Measurements from ENCODE around the gene MRPL38. TPM values are rescaled to one million over a fixed set of nuclear protein-coding genes. Genes with fewer than 3 reads are reported as not detected.

MRPL38 gene
- total RNA-seq, 1 experiment from 2014 or later, result 127 TPM

DNA sequence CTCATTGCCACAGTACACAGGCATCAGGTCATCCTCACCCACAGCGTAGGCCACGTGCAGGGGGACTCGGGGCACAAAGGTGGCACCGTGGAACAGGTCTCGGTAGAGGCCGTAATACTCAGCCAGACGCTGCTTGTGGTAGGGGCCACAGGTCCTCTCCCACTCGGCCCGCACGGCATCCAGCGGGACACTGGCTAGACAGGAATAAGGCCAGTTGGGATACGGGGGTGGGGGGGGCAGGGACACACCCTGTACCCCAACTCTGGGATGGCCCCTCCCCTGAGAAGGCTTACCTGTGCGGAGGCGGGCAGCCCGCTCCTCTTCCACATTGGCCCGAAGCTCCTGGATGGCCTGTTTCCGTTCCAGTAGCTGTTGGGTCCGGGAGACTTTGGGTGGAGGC lies 3.0 kb downstream of the MRPL38 start:
- POLR2A ChIA-PET (ENCODE audit: unreplicated experiment), result interaction anchor here (0.9 kb wide), 1 partner anchor 46 kb away, joined by 4 read pairs; the partner anchor contains the start of gene WBP2
- no peak overlapping the region for H3K27ac ChIP-seq

DNA sequence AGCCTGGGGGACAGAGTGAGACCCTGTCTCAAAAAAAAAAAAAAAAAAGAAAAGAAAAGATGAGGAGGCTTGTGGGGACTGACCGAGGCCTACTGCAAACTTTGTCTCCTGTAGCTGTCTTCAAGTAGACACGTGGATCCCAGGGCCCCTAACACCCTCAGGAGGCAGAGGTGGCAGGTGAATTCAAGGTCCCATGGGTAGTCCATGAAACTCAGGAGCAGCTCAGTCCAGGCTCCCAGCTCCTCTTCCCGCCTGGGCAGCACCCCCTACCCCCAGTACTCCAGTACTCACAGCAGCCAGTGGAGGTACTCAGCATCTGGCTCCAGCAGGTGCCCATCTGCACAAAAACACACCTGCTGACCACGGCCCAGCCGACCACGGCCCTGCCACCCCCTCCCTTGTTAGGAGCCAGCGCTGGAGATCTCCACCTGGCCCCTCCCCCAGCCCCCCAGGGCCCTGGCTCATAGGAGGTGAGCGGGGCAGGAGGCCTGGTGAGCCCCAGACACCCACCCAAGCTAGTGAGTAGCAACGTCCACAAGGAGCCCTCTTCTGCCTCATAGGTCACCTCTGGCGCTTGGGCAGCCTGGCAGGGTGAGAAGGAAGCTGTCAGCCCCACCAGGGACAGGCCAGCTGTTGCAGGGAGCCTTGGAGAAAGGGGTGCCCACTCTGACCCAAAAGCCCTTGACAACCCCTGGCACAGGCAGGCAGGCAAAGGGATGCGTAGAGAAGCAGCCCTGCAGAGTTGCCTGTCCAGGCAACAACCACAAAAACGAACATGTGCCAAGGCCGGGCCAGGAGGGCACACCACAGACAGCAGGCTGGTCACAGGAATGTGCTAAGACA lies 3.8 kb downstream of the MRPL38 start:
- H3K27ac ChIP-seq, result no peak overlapping the region
- no peaks in the 10 kb centered on the region for H3K9me3 ChIP-seq (ENCODE audit: insufficient read depth, low read depth)
- no peak for DNase-seq
- peaks cover 14% of the 10 kb centered on the region; the same call in 1 of the 2 replicates for H3K36me3 ChIP-seq (ENCODE audit: low read depth)
- H3K9me2 ChIP-seq (ENCODE audit: insufficient read depth), result no peaks in the 10 kb centered on the region
- no TSS peak for BruUV-seq (replicated peaks)
- TF ChIP-seq, protein P1, sequence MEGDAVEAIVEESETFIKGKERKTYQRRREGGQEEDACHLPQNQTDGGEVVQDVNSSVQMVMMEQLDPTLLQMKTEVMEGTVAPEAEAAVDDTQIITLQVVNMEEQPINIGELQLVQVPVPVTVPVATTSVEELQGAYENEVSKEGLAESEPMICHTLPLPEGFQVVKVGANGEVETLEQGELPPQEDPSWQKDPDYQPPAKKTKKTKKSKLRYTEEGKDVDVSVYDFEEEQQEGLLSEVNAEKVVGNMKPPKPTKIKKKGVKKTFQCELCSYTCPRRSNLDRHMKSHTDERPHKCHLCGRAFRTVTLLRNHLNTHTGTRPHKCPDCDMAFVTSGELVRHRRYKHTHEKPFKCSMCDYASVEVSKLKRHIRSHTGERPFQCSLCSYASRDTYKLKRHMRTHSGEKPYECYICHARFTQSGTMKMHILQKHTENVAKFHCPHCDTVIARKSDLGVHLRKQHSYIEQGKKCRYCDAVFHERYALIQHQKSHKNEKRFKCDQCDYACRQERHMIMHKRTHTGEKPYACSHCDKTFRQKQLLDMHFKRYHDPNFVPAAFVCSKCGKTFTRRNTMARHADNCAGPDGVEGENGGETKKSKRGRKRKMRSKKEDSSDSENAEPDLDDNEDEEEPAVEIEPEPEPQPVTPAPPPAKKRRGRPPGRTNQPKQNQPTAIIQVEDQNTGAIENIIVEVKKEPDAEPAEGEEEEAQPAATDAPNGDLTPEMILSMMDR (conservative IDR thresholded peaks at IDR 0.05), result no peak
- TF ChIP-seq EZH2 (IDR thresholded peaks at IDR 0.05; ENCODE audit: low read depth), result no peak
- ChIA-PET POLR2A (ENCODE audit: unreplicated experiment) (no interaction called here), CTCF (interaction anchor here (0.5 kb wide), 1 partner anchor 128 kb away, joined by 10 read pairs; no protein-coding TSS in a partner anchor)
- H3K79me2 ChIP-seq (ENCODE audit: low read depth), result peaks cover 29% of the 10 kb centered on the region
- no peak overlapping the region for H3K4me2 ChIP-seq
- no peak overlapping the region for H3K4me3 ChIP-seq
- H3K27me3 ChIP-seq (ENCODE audit: insufficient read depth, low read depth), result no peaks in the 10 kb centered on the region
- H2AFZ ChIP-seq, result no peak overlapping the region
- H3K4me1 ChIP-seq (replicated peaks; ENCODE audit: insufficient read depth), result peaks cover 12% of the 10 kb centered on the region
- intact Hi-C loops (cut with micrococcal nuclease; ENCODE audit: unreplicated experiment), result loop anchor here (10.0 kb wide), 2 partner anchors 204 to 374 kb away; partner anchors contain the start of gene EXOC7
- no peaks in the 10 kb centered on the region for H4K20me1 ChIP-seq (ENCODE audit: insufficient read depth)
- H3F3A ChIP-seq (ENCODE audit: insufficient read depth, low read depth), result peaks cover 29% of the 10 kb centered on the region; the same call in 1 of the 2 replicates

More for the DNA sequence above, 3.0 kb downstream of the MRPL38 start:
- no peaks in the 10 kb centered on the region for H3K9me2 ChIP-seq (ENCODE audit: insufficient read depth)
- no TSS peak for BruUV-seq (replicated peaks)
- intact Hi-C loops (cut with micrococcal nuclease; ENCODE audit: unreplicated experiment), result loop anchor here (10.0 kb wide), 2 partner anchors 203 to 373 kb away; partner anchors contain the start of gene EXOC7
- no peaks in the 10 kb centered on the region for H3K27me3 ChIP-seq (ENCODE audit: insufficient read depth, low read depth)
- H3K4me1 ChIP-seq (replicated peaks; ENCODE audit: insufficient read depth), result peaks cover 12% of the 10 kb centered on the region
- no peaks in the 10 kb centered on the region for H3K9me3 ChIP-seq (ENCODE audit: insufficient read depth, low read depth)
- H3K79me2 ChIP-seq (ENCODE audit: low read depth), result peaks cover 28% of the 10 kb centered on the region
- H3K36me3 ChIP-seq (ENCODE audit: low read depth), result peaks cover 14% of the 10 kb centered on the region; the same call in 1 of the 2 replicates
- H4K20me1 ChIP-seq (ENCODE audit: insufficient read depth), result no peaks in the 10 kb centered on the region
- no peak overlapping the region for H2AFZ ChIP-seq
- DNase-seq, result no peak
- H3K4me3 ChIP-seq, result no peak overlapping the region
- H3K4me2 ChIP-seq, result no peak overlapping the region
- H3F3A ChIP-seq (ENCODE audit: insufficient read depth, low read depth), result peaks cover 36% of the 10 kb centered on the region; the same call in 1 of the 2 replicates
- TF ChIP-seq, protein P1 (conservative IDR thresholded peaks at IDR 0.05), result no peak
- TF ChIP-seq EZH2 (IDR thresholded peaks at IDR 0.05; ENCODE audit: low read depth), result no peak
- CTCF ChIA-PET, result no interaction called here

DNA sequence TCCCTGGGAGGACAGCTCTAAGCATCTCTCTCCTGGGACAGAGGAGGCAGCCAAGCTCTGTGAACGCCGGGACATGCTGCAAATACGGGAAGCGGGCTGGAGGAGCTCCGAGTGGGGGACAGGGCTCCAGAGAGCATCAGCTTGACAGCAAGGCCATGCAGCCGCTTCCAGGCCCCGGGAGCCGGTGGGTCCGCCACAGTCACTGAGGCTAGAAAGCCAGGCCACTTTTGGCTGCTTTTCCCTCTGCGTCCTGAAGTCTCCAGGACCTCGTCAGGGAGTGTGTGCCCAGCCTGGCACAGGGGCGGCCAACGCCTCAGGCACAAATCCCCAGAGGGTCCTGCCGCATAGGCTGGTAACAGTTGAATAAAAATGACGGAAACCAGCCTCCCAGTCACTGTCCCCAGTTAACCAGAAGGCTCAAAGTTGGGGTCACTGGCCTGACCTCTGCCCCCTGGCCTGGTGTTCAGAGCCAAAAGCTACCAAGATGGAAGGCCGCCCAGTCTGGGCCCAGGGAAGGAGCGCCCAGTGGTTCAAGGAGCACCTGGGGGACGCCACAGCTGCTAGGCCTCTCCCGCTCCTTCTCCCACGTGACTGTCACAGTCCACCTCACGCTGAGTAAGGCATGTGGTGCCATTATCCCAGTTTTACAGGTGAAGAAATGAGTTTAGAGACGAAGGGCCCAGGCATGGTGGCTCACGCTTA lies 4.8 kb downstream of the MRPL38 start:
- Histone ChIP-seq H3K79me2 (ENCODE audit: low read depth) (peaks cover 39% of the 10 kb centered on the region), H3K4me3 (no peak overlapping the region), H3F3A (ENCODE audit: insufficient read depth, low read depth) (peaks cover 28% of the 10 kb centered on the region; the same call in 1 of the 2 replicates), H3K36me3 (ENCODE audit: low read depth) (peaks cover 14% of the 10 kb centered on the region; the same call in 1 of the 2 replicates), H3K4me2 (no peak overlapping the region), H3K27ac (no peak overlapping the region), H3K4me1 (replicated peaks; ENCODE audit: insufficient read depth) (peaks cover 16% of the 10 kb centered on the region), H2AFZ (no peak overlapping the region), H3K9me3 (ENCODE audit: insufficient read depth, low read depth) (no peaks in the 10 kb centered on the region), H3K9me2 (ENCODE audit: insufficient read depth) (no peaks in the 10 kb centered on the region), H4K20me1 (ENCODE audit: insufficient read depth) (no peaks in the 10 kb centered on the region), H3K27me3 (ENCODE audit: insufficient read depth, low read depth) (no peaks in the 10 kb centered on the region)
- CTCF ChIA-PET, result interaction anchor here (0.5 kb wide), 1 partner anchor 127 kb away, joined by 10 read pairs; no protein-coding TSS in a partner anchor
- DNase-seq, result no peak
- TF ChIP-seq, protein P1 (conservative IDR thresholded peaks at IDR 0.05), result no peak
- TF ChIP-seq EZH2 (IDR thresholded peaks at IDR 0.05; ENCODE audit: low read depth), result no peak
- no TSS peak for BruUV-seq (replicated peaks)
- POLR2A ChIA-PET (ENCODE audit: unreplicated experiment), result no interaction called here
- intact Hi-C loops (cut with micrococcal nuclease; ENCODE audit: unreplicated experiment), result loop anchor here (10.0 kb wide), 2 partner anchors 205 to 375 kb away; partner anchors contain the start of gene EXOC7

All from PC-9 (cell line).